Esophagus (tissue), 2 donors: ENCODE measurements around the gene PARP16. TPM values are rescaled to one million over a fixed set of nuclear protein-coding genes. Genes with fewer than 3 reads are reported as not detected.

Experiments
- H3K27ac ChIP-seq, 2 donors: one replicate each; pipeline ENCODE4 v1.5.1; 2013; ENCODE audit warnings: low read depth in 2 of 2, mild to moderate bottlenecking in 2 of 2, inconsistent platforms in 1 of 2, low read length in 1 of 2, moderate library complexity in 1 of 2
- H3K27me3 ChIP-seq, 2 donors: one replicate each; pipeline ENCODE4 v1.6.1; 2013; ENCODE audit warnings: low read length in 2 of 2, control low read depth in 1 of 2, mild to moderate bottlenecking in 1 of 2; ENCODE audit not compliant: insufficient read depth in 2 of 2, control insufficient read depth in 1 of 2
- H3K36me3 ChIP-seq, 2 donors: one replicate each; pipeline ENCODE4 v1.6.1; 2013; ENCODE audit warnings: low read length in 1 of 2; ENCODE audit not compliant: control insufficient read depth in 2 of 2, insufficient read depth in 2 of 2
- H3K4me1 ChIP-seq, 2 donors: one replicate each; pipeline ENCODE4 v1.6.1; 2013; ENCODE audit warnings: low read length in 1 of 2; ENCODE audit not compliant: control insufficient read depth in 2 of 2, insufficient read depth in 2 of 2
- H3K4me3 ChIP-seq, 2 donors: one replicate each; pipeline ENCODE4 v1.5.1; 2013; ENCODE audit warnings: low read length in 2 of 2, mild to moderate bottlenecking in 2 of 2, low read depth in 1 of 2, moderate library complexity in 1 of 2
- H3K9me3 ChIP-seq, 2 donors: one replicate each; pipeline ENCODE4 v1.6.1; 2013; ENCODE audit warnings: mild to moderate bottlenecking in 2 of 2, low read depth in 1 of 2, low read length in 1 of 2, moderate library complexity in 1 of 2; ENCODE audit not compliant: control insufficient read depth in 2 of 2, insufficient read depth in 1 of 2
- WGBS, 2 donors: extraction: QIAGEN DNeasy Blood & Tissue Kit; methylation state at CpG; one replicate each; pipeline ENCODE4 v1.1.7; 2013; 5-methylcytosine and 5-hydroxymethylcytosine counted together
- polyA plus RNA-seq, 2 donors: library from polyadenylated mRNA; stranded (reverse); fragments of 200-250 nt; gene quantifications; one replicate each; pipeline ENCODE4 v1.2.3, GENCODE V29; 2013
- donor health status: healthy with polysubstance abuse.
- donor health status: Bipolar disorder and iron deficiency.

PARP16 gene
- polyA plus RNA-seq, 2 donors: 4.5 to 5.6 TPM

DNA sequence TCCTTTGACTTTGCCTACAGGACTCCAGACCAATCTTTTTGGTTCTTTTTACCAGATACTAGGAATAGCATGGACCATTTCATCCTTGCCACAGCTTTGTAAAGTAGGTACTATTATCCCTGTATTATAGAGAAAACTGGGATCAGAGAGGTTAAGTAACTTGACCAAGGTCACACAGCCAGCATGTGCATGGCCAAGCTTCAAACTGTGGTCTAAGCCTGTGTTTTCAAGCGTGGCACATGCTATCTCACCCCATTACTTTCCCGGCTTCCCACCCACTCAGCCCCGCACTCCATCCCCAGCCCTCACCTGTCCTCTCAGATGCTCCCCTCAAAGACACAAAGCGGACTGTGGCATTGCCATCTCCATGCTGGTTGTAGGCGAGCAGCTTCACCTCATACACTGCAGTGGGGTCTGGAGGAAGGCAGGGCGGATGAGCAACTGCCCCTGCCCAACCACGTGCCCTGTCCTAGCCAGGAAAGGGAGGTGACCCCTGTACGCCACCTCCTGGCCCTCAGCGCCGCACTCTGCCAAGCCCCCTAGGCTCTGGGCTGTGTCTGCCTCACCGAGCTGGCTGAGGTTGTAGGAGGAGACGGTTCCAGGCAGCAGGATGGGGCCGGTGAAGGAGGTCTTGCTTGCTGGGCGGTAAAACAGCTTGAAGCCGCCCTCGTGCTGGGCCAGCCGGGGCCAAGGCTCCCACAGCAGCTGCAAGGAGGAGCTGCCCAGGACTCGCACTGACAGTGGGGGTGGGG is 43.5 kb upstream of the PARP16 start:
- WGBS, 2 donors: 84 to 88% methylated on average over 18 of the region's 18 CpGs
- Histone ChIP-seq H3K36me3 (no peaks in the 10 kb centered on the region), H3K4me1 (no peaks in the 10 kb centered on the region), H3K9me3 (no peaks in the 10 kb centered on the region), H3K27ac (no peak overlapping the region), H3K27me3 (no peaks in the 10 kb centered on the region), H3K4me3 (no peak overlapping the region)

GRCh38 chr15:65329288-65329983 is 42.8 kb upstream of the PARP16 start:
- H3K4me1 ChIP-seq: no peaks in the 10 kb centered on the region
- no peaks in the 10 kb centered on the region for H3K27me3 ChIP-seq
- 92 to 93% methylated on average over 21 of the region's 21 CpGs for WGBS, 2 donors
- no peaks in the 10 kb centered on the region for H3K9me3 ChIP-seq
- no peak overlapping the region for H3K4me3 ChIP-seq
- H3K27ac ChIP-seq: no peak overlapping the region
- no peaks in the 10 kb centered on the region for H3K36me3 ChIP-seq

DNA sequence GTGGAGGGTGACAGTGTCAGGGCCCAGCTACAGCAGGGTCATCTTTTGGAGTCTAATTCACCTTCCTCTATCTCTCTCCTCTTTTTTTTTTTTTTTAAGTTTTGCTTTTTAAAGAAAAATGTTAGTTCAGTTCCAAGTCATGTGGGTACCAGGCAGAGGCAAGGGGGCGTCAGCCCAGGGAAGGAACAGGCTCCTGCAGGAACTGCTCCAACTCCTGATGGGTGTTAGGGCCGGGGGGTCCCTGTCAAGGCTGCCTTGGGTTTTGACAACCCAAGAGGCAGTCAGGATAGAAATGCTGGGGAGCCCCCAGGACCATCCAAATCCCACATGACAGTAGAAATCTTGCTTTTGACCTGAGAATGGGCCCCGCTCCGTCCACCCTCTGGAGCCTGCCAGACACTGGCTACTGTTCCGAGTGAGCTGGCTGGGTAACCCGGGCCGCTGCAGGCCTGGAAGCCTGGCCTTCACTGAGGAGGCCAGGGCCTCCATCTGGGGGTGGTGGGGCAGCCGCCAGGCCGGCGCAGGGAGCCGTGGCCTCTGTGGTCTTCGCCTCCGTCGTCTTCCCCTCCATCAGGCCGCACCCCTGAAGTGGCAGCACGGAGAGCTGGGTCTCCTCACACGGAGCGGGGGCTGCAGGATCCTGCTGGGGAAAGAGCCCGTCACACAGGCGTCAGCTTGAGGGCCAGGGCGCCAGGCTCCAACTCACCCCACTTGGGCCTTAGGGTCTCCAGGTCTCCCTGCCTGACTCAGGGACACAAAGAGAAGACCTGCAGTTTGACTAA is 42.0 kb upstream of the PARP16 start:
- H3K4me1 ChIP-seq: no peaks in the 10 kb centered on the region
- no peaks in the 10 kb centered on the region for H3K9me3 ChIP-seq
- H3K27me3 ChIP-seq: no peaks in the 10 kb centered on the region
- H3K4me3 ChIP-seq: no peak overlapping the region
- no peaks in the 10 kb centered on the region for H3K36me3 ChIP-seq
- no peak overlapping the region for H3K27ac ChIP-seq
- WGBS, 2 donors: 88 to 90% methylated on average over 20 to 21 of the region's 21 CpGs

DNA sequence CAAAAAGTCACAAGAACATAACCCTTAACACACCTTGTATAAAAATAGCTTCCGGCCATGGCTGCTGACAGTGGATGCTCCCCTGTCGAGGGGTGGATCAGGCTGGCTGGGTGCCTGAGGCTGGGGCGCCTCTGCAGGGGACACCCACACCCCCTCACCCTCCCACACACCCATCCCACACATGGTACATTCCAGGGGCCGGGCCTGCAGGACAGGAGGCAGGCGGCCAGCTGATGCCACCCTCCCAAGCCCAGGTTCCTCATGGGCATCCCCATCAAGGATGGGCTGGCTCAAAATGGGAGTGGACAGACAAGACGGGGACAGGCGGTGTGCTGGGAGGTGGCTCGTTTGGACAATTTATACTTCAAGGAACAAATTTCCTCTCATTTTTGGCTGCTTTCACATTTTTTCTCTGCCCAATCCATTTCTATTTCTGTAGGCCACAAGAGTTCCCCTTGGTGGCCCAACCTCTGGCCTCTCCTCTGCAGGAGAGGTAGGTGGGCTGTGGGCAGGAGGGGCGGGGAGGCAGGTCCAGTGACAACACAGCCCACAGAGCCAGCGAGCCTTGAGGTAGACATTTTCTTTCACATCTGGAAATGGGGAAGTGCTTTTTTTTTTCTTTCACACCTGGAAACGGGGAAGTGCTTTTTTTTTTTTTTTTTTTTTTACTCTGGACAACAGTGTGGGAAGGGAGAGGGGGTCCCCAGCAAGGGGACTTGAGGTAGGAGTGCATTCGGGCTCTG is 41.1 kb upstream of the PARP16 start:
- 75 to 76% methylated on average over 12 of the region's 12 CpGs for WGBS, 2 donors
- no peaks in the 10 kb centered on the region for H3K9me3 ChIP-seq
- no peak overlapping the region for H3K4me3 ChIP-seq
- no peaks in the 10 kb centered on the region for H3K36me3 ChIP-seq
- H3K4me1 ChIP-seq: no peaks in the 10 kb centered on the region
- no peaks in the 10 kb centered on the region for H3K27me3 ChIP-seq
- H3K27ac ChIP-seq: no peak overlapping the region

DNA sequence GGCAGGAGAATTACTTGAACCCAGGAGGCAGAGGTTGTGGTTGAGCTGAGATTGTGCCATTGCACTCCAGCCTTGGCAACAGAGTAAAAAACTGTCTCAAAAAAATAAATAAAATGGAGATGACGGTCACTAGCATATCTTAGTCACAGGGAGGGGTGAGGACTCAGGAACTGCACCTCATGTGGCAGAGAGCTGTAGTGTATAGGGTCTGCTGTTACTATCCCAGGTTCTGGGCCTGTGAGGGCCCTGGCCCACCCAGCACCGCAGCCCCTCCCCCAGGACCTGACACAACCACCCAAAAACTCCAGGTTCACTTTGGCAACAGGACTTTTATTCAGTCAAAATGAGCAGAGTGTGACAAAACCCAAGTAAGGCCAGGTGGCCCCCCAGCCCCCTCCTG is 40.1 kb upstream of the PARP16 start:
- 80 to 81% methylated on average over 2 of the region's 2 CpGs for WGBS, 2 donors

DNA sequence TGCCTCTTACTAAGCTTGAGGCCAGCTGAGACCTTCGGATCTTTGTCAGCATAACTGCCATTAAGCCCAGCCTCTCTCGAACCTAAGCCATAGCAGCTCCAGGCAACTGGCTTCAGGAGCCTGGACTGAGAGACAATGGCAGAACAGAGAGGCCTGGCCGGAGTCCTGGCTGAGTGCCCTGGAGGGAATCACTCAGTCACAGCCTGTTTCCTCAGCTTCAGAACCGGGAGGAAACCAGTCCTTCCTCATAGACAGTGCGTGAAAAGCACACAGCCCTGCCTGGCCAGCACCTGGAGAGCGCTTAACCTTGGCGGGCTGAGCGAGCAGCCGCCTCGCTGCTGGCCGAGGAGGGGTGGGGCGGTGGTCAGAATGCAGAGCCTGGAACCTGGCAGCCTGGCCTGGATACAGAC is 39.4 kb upstream of the PARP16 start:
- Histone ChIP-seq H3K4me3 (no peak overlapping the region), H3K27ac (no peak overlapping the region), H3K4me1 (no peaks in the 10 kb centered on the region), H3K36me3 (no peaks in the 10 kb centered on the region), H3K27me3 (no peaks in the 10 kb centered on the region), H3K9me3 (no peaks in the 10 kb centered on the region)
- WGBS, 2 donors: 35 to 37% methylated on average over 12 of the region's 12 CpGs

More for the DNA sequence above, 40.1 kb upstream of the PARP16 start:
- no peaks in the 10 kb centered on the region for H3K9me3 ChIP-seq
- H3K4me3 ChIP-seq: no peak overlapping the region
- no peaks in the 10 kb centered on the region for H3K4me1 ChIP-seq
- no peaks in the 10 kb centered on the region for H3K27me3 ChIP-seq
- H3K27ac ChIP-seq: no peak overlapping the region
- no peaks in the 10 kb centered on the region for H3K36me3 ChIP-seq

DNA sequence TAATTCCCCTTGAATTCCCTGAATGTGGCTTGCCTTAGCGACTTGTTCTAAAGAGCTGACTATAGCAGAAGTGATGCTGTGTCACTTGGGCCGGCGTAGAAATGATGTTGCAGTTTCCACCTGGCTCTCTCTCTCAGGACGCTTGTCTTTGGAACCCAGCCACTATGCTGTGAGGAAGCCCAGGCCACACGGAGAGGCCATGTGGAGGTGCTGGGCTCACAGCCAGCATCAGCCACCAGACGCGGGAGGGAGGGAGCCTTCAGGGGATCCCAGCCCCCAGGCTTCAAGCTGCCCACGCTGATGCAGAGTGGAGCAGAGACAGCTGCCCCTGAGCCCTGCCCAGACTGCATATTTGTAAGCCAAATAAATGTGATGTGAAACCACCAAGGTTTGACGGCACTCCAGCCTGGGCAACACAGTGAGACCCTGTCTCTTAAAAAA is 36.4 kb upstream of the PARP16 start:
- Histone ChIP-seq H3K9me3 (no peaks in the 10 kb centered on the region), H3K36me3 (no peaks in the 10 kb centered on the region), H3K4me3 (no peak overlapping the region), H3K4me1 (no peaks in the 10 kb centered on the region), H3K27me3 (no peaks in the 10 kb centered on the region), H3K27ac (no peak overlapping the region)
- 19 to 26% methylated on average over 9 of the region's 9 CpGs for WGBS, 2 donors

GRCh38 chr15:65318870-65319356 is 32.2 kb upstream of the PARP16 start:
- H3K36me3 ChIP-seq: no peaks in the 10 kb centered on the region
- H3K9me3 ChIP-seq: no peaks in the 10 kb centered on the region
- 33 to 36% methylated on average over 5 of the region's 5 CpGs for WGBS, 2 donors
- no peak overlapping the region for H3K4me3 ChIP-seq
- no peak overlapping the region for H3K27ac ChIP-seq
- H3K27me3 ChIP-seq: no peaks in the 10 kb centered on the region
- H3K4me1 ChIP-seq: no peaks in the 10 kb centered on the region

GRCh38 chr15:65312400-65312916 is 25.8 kb upstream of the PARP16 start:
- WGBS, 2 donors: 65 to 72% methylated on average over 11 of the region's 11 CpGs
- no peak overlapping the region for H3K4me3 ChIP-seq
- no peak overlapping the region for H3K27ac ChIP-seq
- H3K27me3 ChIP-seq: no peaks in the 10 kb centered on the region
- no peaks in the 10 kb centered on the region for H3K9me3 ChIP-seq
- no peaks in the 10 kb centered on the region for H3K4me1 ChIP-seq
- no peaks in the 10 kb centered on the region for H3K36me3 ChIP-seq
